GM12878 (cell line): ENCODE results near the gene DES. TPM values are rescaled to one million over a fixed set of nuclear protein-coding genes. Genes with fewer than 3 reads are reported as not detected.

Experiments
- ATAC-seq: fragments of 200-7000 bp; cut with Tn5 transposase; 3 replicates; pipeline ENCODE4 v1.9.1; 2020; ENCODE audit warnings: mild to moderate bottlenecking, moderate library complexity
- BruUV-seq: library from RNA; stranded (reverse); fragments of 400-500 nt; replicated peaks from 2 replicates; lab custom pipeline; 2021; lab: Mats Ljungman, UMichigan
- CTCF ChIA-PET: fragments of 300-600 bp; sonication (Branson Sonifier 250); formaldehyde crosslinking; extraction: SDS; loops from one replicate; lab custom pipeline; 2021; ENCODE audit warnings: inconsistent platforms; lab: Yijun Ruan, JAX
- POLR2A ChIA-PET: fragments of 350-600 bp; formaldehyde crosslinking; extraction: SDS; loops from one replicate; lab custom pipeline; 2021; ENCODE audit warnings: inconsistent platforms; lab: Charles Lee
- RAD21 ChIA-PET: fragments of 300-600 bp; sonication (Branson Sonifier 250); formaldehyde crosslinking; loops from one replicate; lab custom pipeline; 2023; ENCODE audit warnings: antibody characterized with exemption; ENCODE audit not compliant: unreplicated experiment; lab: Charles Lee
- SMC1A ChIA-PET: fragments of 300-600 bp; sonication (Branson Sonifier 250); formaldehyde crosslinking; loops from one replicate; lab custom pipeline; 2023; ENCODE audit not compliant: unreplicated experiment, uncharacterized antibody; lab: Charles Lee
- DNase-seq: peaks from one replicate; pipeline ENCODE4 v3.0.0-alpha.2; 2011; ENCODE audit warnings: low read depth, low spot score
- FAIRE-seq: peaks from 3 replicates; lab custom pipeline; 2011; peaks lifted over from hg19 to GRCh38; lab: Jason Lieb, UNC
- H2AFZ ChIP-seq: 2 replicates; pipeline ENCODE4 v1.6.0; 2011; ENCODE audit warnings: low read depth, low read length, control low read depth; ENCODE audit not compliant: control insufficient read depth
- H3K27ac ChIP-seq: 2 replicates; pipeline ENCODE4 v1.5.1; 2011; ENCODE audit warnings: control low read depth; ENCODE audit not compliant: control insufficient read depth, insufficient read depth
- H3K27me3 ChIP-seq, 2 experiments: replicated peaks in 1 of 2; 2 replicates each; pipeline versions ENCODE4 v1.6.0 to v1.6.1; 2011; ENCODE audit warnings: low read length in 1 of 2; ENCODE audit not compliant: control insufficient read depth in 2 of 2, insufficient read depth in 2 of 2
- H3K36me3 ChIP-seq, 2 experiments: 2 replicates each; pipeline ENCODE4 v1.5.1; 2011; ENCODE audit warnings: low read length in 1 of 2; ENCODE audit not compliant: control insufficient read depth in 2 of 2, insufficient read depth in 2 of 2
- H3K4me1 ChIP-seq: 2 replicates; pipeline ENCODE4 v1.6.1; 2011; ENCODE audit warnings: mild to moderate bottlenecking, low read length, moderate library complexity, mixed read lengths; ENCODE audit not compliant: control insufficient read depth, insufficient read depth
- H3K4me2 ChIP-seq: 2 replicates; pipeline ENCODE4 v1.6.0; 2011; ENCODE audit warnings: control low read depth; ENCODE audit not compliant: control insufficient read depth, insufficient read depth
- H3K4me3 ChIP-seq: fragments of 200-600 bp; sonication (generic); 2 replicates; pipeline ENCODE4 v1.5.1; 2016
- H3K79me2 ChIP-seq: 2 replicates; pipeline ENCODE4 v1.6.0; 2011; ENCODE audit warnings: low read length; ENCODE audit not compliant: control insufficient read depth, insufficient read depth
- H3K9ac ChIP-seq: 2 replicates; pipeline ENCODE4 v1.8.0; 2011; ENCODE audit warnings: low read length, control low read depth, mixed read lengths; ENCODE audit not compliant: control insufficient read depth, insufficient read depth
- H3K9me3 ChIP-seq: replicated peaks from 3 replicates; pipeline ENCODE4 v1.5.1; 2011; ENCODE audit warnings: mild to moderate bottlenecking, low read length; ENCODE audit not compliant: control insufficient read depth, insufficient read depth
- H4K20me1 ChIP-seq: 2 replicates; pipeline ENCODE4 v1.6.0; 2011; ENCODE audit not compliant: control insufficient read depth, insufficient read depth
- CREM ChIP-seq: IDR thresholded peaks from 2 replicates; pipeline ENCODE4 v1.6.1; 2014; ENCODE audit warnings: antibody characterized with exemption, low read depth
- E2F8 ChIP-seq: fragments of 450-650 bp; IDR thresholded peaks from 2 replicates; pipeline ENCODE4 v1.6.1; 2018; ENCODE audit warnings: mild to moderate bottlenecking, low read depth, moderate library complexity; ENCODE audit not compliant: partially characterized antibody
- MXI1 ChIP-seq: fragments of 150-350 bp; IDR thresholded peaks from 2 replicates; pipeline ENCODE4 v1.6.1; 2011; ENCODE audit warnings: low read depth, mild to moderate bottlenecking, inconsistent platforms, low read length, improper control_type of control experiment
- RFX5 ChIP-seq: IDR thresholded peaks from 2 replicates; pipeline ENCODE4 v1.6.1; 2011; ENCODE audit warnings: low read depth, low read length, improper control_type of control experiment
- WGBS: methylation state at CpG from one replicate; pipeline ENCODE4 v1.1.6; 2016; ENCODE audit warnings: low lambda C conversion rate; ENCODE audit not compliant: insufficient replicate concordance, insufficient coverage; ENCODE audit errors: missing lambda C conversion rate; 5-methylcytosine and 5-hydroxymethylcytosine counted together
- in situ Hi-C: fragments of 300-500 bp; cut with MboI; formaldehyde crosslinking; loops from 9 replicates; pipeline ENCODE4 v1.14.3; 2018; ENCODE audit warnings: mixed read lengths
- intact Hi-C: fragments of 100-400 bp; cut with micrococcal nuclease; formaldehyde crosslinking; loops from one replicate; pipeline ENCODE4 v1.14.2; 2022; ENCODE audit not compliant: unreplicated experiment
- polyA plus RNA-seq, 11 experiments: library from polyadenylated mRNA; depleted of rRNA in 4 of 11; unstranded in 6 of 11; stranded (reverse) in 5 of 11; fragments of >200 nt; fragmentation: Nextera tagmentation in 4 of 11; fragmentation: Illumina TruSeq in 1 of 11; extraction: Ambion mirVana in 4 of 11; extraction: Trizol in 1 of 11; gene quantifications; 1 replicate in 1 of 11; 2 replicates in 10 of 11; pipeline versions ENCODE4 v1.2.1 to v1.2.3, GENCODE V29; 2011 to 2016; ENCODE audit warnings: inconsistent platforms in 2 of 11, missing spikeins in 2 of 11, low read depth in 1 of 11
- total RNA-seq, 4 experiments: library from RNA; depleted of rRNA in 3 of 4; stranded (reverse); fragments of >200 nt in 3 of 4; fragmentation: Illumina TruSeq in 1 of 4; extraction: Trizol in 1 of 4; gene quantifications; 2 replicates each; pipeline versions ENCODE4 v1.2.1 to v1.2.3, GENCODE V29; 2013 to 2021

Gene DES
- total and polyA plus RNA-seq, 10 of the 15 experiments (the other 5 are each of a cell fraction or from before 2014, with no cell fraction given), result 0.80 TPM; not detected in 9

DNA sequence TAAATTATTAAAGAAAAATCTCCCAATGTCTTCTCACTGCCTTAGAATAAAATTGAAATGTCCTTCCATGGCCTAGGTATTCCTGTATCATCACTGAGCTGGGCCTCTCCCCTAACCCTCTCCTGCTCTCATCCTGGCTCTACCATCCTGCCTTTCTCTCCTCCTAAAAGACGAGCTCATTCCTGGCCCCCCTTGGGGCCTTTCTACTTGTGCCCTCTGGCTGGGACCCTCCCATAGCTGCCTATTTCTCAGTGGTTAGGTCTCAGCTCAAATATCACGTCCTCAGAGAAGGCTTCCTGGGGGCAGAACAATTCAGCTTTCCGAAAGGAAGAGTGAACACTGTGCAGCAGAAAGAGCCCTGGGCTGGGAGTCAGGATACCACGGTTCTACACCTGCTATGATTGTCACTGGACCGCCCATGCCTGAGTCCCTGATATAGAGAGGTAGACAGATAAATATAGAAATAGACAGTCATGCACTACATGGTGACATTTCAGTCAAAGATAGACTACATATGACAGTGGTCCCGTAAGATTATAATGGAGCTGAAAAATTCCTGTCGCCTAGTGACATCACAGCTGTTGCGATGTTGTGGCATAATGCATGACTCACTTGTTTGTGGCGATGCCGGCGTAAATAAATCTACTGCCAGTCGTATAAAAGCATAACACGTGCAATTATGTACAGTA, 39.9 kb upstream of the DES start:
- no TSS peak for BruUV-seq
- ATAC-seq (no peak), FAIRE-seq (no peak), DNase-seq (no peak)
- TF ChIP-seq CREM (no peak), E2F8 (no peak), RFX5 (no peak), MXI1 (no peak)
- H3K79me2 ChIP-seq, result no peaks in the 10 kb centered on the region
- H4K20me1 ChIP-seq, result no peaks in the 10 kb centered on the region
- no peaks in the 10 kb centered on the region for H3K27me3 ChIP-seq
- no peak overlapping the region for H3K4me2 ChIP-seq
- H3K27ac ChIP-seq, result no peak overlapping the region
- no peaks in the 10 kb centered on the region for H3K4me1 ChIP-seq
- peaks cover 4 to 27% of the 10 kb centered on the region in 2 experiments; a peak in 3 of 4 replicates for H3K36me3 ChIP-seq
- SMC1A ChIA-PET, result interaction anchor here (1.2 to 1.3 kb wide), 2 partner anchors 9 to 25 kb away, joined by 3 to 4 read pairs; no protein-coding TSS in a partner anchor
- H3K9ac ChIP-seq, result no peak overlapping the region
- CTCF ChIA-PET, result interaction anchor here (0.6 to 1.0 kb wide), 4 partner anchors 9 to 1062 kb away, joined by 3 read pairs; partner anchors contain the start of gene DNPEP
- WGBS, result 90% methylated on average over 13 of the region's 13 CpGs
- POLR2A ChIA-PET, result interaction anchor here (0.9 kb wide), 1 partner anchor 12 kb away, joined by 3 read pairs; no protein-coding TSS in a partner anchor
- no peaks in the 10 kb centered on the region for H3K9me3 ChIP-seq
- H2AFZ ChIP-seq, result no peak overlapping the region
- RAD21 ChIA-PET, result interaction anchor here (1.4 kb wide), 1 partner anchor 9 kb away, joined by 4 read pairs; the partner anchor contains the start of gene DNPEP
- in situ Hi-C loops (no loop called here), intact Hi-C loops (no loop called here)
- no peak overlapping the region for H3K4me3 ChIP-seq
